GM18520 (cell line): Measurements from ENCODE around the gene EVX2.

Experiments
- ATAC-seq: cut with Tn5 transposase; IDR thresholded peaks from one replicate; pipeline ENCODE4 v1.9.1; 2021; ENCODE audit not compliant: unreplicated experiment

EVX2 gene

DNA sequence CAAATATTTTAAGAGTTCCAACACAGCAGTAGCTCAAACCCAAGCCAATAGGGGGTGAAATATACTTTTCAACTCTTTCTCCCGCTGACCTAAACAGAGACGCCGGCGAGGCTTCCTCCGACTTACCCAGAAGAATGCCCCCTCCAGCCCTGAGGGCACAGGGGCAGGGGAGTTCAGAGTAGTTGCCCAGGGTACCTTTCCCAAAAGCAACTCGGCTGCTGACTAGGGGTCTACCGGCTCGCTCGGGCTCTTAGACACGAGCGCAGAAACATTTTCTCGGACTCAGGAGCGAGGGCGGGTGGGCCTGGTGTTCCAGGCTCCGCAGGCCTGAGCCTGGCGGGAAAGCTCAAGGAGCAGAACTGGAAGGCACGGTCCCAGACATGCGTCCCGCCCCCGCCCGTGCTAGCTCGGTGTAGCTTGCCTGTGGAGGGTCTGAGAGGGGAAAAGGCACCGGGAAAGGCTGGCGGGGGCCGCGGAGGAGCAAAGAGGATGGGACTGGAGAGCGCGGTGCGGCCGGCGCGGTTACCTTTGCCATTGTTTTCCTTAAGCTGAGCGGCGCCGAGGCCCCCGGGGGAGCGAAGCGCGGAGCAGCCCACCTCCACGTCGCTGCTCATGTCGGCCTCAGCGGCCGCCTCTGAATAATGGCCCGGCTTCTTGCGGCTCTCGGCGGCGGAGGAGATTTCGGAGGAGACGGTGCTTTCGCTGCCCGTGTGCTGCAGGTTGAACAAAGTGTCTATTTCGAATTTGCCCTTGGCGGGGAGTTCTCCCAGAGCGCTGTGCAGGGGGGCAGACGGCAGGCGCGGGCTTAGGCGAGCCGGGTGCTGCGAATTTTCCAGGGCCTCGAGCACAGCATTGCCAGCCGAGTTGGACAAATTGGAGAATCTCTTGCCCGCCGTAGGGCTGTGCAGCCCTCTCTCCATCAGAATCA lies 674 bp downstream of the EVX2 start:
- no peak for ATAC-seq

DNA sequence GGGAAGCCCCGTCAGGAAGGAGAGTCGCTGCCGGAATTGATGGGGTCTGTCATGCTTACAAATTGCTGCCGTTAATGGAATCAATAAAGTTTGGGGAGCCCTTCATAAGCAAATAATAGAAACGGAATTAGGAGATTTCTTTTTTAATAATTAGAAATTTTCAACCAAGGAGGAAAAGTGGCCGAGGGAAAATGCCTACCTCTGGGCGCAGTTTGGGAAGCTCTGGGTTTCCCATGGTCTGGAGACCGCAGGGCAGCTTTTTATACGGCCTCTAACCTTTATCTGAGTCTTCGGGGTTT lies 1.3 kb downstream of the EVX2 start:
- ATAC-seq: no peak

DNA sequence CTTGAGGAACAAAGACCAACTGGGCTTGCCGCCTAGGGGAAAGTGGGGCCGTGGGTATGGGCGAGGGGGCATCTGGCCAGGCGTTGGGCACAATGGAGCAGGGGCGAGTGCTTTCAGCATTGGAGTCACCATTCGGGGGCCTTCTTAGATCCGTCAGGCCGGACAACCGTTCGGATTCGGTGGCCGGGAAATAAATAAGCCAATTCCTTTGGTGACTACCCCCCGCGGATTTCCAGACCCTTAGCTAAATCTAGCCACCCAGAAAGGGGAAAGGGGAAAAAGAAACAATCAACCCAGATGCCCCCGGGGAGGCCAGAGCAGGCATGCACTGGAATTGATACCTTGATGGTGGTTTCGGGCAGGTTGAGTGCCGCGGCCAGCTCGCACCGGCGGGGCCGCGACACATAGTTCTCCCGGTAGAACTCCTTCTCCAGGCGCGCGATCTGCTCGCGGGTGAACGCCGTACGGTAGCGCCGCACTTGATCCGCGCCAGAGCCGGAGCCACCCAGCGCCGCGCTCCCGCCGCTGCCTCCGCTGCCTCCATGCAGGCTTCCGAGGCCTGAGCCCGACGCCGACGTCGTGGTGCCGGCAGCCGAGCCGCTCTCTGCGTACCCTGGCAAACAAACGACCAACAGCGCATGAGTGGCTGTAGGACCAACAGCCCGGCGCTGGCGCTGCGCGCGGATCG lies 1.8 kb downstream of the EVX2 start:
- no peak for ATAC-seq

DNA sequence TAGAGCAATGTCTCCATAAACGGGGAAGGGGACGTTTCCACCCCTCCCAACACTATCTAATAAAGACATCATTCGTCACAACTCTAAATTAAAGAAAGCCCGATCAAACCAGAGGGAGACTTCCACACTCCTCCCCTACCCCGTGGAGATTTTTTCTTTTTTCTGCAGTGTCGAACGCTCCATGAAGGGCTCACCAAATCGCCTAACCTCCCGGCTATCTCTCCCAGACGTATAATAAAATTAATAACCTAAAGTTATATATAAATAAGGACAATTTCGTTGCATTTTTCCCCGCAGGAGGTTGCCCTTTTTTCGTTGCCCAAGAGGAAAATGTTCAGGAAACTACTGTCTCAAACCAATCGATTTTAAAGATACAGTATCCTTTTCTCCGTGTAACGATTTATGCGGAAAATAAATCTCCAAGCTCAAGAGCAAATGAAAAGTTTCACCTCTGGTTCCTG lies 2.4 kb downstream of the EVX2 start:
- no peak for ATAC-seq

DNA sequence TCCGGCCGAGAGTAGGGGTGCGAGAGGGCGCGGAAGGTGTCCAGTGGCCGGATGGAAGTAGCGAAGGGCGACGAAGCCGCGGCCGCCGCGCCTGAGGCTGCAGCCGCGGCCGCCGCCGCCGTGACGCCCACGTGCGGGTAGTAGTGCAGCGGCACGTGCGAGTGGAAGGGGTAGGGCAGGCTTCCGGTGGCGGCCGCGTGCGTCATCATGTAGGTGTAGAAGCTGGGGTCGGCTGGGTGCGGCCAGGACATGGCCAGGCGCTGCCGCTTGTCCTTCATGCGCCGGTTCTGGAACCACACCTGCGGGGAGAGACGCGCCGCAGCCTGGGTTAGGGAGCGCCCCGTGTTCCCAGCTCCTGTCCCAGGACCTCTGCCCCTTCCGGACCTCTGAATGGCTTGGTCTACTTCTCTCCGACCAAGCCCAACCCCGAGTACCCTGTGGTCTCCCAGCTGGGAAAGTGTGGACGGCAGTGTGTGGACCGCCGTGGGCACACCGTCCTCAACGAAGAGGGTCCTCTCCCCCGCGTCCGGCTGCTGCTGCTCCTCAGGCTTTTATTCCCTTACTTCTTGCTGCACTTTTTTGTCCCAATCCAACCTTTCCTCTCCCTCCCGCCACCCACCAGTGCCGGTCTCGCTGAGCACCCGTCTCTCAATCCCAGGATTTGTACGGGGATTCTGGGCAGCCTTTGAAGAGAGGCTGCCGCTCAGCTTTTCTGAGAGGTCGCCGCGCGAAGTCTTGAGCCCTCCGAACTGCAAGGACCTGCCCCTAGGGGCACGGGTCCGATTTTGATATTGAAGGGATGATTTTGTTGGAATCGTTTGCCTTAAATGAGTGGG lies 3.0 kb downstream of the EVX2 start:
- ATAC-seq: no peak

DNA sequence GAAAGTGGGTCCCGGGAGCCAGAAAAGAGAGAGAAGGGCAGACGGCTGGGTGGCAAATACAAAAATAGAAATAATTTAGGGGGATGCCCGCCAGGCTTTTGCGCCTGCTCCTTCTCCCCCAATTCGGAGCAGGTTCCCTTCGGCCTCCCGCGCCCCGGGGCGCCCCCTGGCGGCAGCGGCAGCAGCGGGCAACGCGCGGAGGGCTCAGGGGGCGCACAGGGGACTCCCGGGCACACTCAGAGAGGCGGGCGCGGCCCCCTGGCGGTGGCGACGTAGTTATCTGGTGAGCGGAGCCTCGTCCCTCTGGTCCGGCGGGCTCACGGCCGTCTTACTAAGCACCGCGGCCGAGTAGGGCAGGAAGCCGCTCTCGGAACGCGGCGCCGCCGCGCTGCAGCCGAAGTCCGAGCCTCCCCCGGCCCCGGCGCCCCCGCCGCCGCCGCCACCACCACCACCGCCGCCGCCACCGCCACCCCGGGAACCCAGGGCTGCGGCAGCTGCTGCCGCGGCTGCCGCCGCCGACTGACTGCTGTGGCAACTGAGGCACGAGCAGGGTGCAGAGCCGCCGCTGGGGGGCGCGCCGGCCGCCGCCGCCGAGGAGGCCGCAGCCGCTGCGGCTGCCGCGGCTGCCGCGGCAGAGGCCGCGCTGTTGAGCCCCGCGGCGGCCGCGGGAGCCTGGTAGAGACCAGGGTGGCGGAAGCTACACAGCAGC lies 3.8 kb downstream of the EVX2 start:
- ATAC-seq: no peak

DNA sequence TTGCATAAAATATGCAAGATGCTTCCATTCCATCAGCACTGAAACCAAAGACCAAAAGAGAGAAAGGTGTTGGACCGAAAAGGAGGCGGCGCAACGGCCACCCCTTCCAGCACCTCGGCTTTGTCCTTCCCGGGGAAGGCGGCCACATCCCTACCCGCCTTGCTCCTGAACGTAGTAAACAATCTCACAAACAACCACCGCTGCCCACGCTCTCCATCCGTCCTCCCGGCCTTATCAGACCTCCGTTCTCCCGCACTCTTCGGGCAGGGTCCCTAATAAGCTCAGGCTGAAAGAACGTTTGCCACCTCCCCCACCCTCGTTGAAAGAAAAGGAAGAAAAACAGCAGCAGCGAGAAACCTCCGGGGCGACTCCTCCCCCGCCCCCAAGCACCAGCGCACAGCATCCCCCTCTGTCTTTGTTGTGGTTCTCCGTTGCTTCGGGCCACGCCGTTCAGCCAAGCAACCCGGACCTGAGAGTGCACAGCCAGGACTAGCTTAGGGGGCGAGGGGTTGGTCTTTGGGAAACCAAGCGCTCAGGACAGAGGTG lies 4.4 kb downstream of the EVX2 start:
- ATAC-seq: no peak

DNA sequence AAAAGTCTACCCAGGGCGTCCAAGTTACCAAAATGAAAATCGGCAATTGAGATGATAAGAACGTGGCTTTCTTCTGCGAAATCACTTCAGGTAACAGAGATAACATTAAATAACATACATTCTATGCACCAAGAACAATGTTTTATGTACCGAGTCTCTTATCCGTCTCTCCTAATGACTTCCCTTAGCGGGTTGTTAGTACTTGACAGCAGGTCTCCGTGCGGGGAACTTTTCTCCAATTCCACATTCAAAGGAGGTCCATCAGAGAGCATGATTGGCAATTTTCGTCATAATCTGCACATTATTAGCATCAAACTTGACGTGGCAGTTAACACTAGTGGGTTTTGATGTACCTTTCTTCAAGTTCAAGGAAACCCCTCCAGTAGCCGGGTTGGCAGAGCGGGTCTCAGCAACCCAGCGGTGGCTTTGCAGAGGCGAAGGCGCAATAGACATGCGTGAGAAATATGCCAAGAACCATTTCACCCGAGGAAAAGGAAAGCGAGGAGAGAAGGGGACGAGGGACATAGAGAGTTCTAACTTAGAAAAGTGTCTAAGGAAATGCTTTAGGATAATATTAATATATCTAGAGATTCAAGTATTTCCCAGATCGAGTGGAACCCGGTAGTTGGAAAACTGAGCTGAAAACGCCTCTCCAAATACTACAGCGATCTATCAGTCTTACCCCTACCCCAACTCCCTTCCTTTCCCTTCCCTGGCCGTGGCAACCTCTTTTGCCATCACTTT lies 5.0 kb downstream of the EVX2 start:
- ATAC-seq: no peak

DNA sequence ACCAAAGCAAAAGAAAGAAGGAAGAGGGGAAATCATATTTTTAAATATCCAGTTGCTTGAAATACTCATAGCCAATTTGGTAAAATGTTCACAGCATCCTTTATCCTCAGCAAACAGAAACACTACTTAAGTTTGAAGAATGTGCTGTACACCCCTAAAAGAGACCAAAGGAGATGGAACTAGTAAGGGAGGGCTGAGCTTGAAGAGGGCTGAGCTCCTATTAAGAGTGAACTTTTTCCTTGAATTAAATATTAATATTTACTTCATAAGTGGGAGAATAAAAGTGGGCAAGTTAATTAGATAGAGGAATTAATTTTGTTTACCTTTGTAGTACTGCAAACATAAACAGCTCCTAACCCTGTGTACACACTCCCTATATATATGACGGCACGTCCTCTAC lies 7.0 kb downstream of the EVX2 start:
- ATAC-seq: no peak

DNA sequence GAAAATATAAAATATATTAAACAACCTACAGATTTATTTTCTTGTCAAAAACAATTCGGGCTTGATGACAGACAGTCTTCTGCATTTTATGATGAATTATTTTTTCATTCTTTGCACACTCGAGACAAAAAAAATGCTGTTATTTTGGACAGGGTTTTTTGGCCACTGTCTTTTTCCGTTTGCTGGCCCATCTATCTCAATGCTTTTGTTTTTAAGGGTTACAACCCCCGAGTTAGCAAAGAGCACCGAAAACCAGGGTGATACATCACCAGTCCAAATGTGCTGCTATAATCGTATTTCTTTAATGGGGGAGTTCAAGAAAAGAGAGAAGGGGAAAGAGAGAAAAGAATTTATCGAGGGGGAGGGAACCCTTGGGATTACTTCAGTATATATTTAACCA lies 7.7 kb downstream of the EVX2 start:
- ATAC-seq: no peak

DNA sequence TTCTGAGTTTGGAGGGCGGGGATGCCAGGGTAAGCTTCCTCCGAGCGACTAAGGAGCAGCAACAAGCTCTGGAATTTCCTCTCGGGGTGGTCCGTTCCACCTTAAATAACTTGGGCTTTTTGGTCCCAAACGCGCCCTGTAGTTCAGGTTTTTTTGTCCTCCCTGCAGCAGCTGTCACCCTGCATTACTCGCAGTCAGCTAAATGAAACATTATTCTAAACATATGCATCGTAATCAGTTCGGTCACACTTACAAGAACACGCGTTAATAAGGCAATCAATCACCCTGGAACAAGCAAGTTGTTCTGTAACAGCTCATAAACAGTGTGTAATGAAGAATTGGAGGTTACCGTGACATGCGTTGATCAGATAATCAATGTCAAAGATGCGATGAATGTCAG lies 8.3 kb downstream of the EVX2 start:
- no peak for ATAC-seq

DNA sequence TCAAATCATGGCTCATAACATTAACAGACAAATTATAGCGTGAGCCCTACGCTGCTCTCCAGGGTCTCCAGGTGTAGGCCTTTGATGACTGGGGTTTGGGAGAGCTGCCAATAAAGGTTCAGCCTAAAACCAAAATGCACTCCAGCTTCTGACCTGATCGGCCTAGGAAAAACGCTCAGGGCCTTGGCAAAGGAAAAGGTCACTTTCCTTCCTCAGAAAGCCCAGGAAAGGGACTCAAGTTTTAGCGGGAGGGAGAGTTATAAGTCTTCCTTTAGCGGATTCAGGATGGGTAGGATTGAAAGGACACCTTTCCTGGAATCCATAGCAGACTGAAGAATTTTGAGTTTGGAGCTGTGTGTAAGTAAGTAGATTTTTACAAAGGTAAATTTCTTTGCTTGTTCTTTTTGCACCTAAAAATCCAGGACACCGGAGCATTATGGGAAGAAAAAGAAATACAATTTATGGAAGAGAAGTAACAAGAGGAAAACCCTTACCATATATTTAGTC lies 8.8 kb downstream of the EVX2 start:
- no peak for ATAC-seq

DNA sequence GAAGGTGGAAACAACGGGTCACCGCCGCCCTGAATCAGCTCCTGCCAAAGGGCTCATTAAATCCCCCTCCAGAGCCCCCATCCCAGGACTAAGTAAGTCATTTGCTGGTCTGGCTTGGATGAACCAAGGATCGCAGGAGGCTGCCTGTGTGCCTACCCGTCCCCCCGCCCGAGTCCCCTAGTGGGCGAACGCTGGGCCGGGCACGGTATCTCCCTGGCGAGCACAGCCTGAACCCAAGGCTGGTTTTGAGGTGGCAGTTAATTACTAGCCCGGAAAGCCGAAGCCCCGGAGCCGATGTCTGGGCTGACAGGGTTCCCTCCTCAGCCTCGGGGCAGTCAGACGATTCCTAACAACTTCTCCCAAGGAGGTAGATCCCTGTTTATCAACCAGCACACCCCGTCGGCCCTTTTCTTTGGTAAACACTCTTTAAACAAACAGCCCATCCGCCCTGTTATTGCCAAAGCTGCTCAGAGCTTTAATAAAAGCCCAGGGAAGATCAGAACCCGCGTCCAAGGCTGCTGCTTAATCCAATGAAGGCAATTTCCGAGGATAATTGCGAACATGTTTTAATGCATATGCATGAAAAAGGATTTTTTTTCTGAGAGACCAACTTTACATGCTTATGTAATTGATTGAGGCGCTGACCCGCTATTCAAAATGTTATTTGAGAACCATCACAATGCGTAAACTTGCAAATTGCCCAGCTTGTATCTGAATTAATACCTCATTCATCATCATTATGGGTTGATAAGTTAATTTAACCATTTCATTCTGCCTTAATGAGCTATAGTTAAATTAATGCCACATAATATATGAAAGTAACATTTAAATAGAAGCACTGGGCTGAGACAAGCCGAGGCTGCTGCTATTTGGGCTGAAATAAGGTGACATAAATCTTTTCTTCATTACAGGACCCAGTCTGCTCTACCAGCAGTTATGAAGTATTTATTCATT lies 10.5 kb downstream of the EVX2 start:
- no peak for ATAC-seq

DNA sequence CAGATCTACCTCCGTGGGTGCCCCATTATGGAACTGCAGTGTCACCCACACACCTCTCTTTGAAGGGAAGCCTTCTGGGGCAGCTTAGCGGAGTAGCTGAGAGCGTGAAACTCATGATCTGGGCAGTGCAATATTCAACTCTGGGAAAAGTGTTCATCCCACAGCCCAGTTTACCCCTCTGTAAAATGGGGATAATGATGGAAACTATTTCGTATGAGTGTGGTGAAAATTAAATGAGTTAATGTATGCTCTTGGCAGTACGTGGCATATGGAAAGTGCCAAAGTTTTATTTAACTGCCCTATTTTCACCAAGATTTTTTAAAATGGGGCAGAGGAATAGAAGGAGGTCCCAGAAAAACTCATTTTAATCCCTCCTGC lies 11.5 kb downstream of the EVX2 start:
- no peak for ATAC-seq

DNA sequence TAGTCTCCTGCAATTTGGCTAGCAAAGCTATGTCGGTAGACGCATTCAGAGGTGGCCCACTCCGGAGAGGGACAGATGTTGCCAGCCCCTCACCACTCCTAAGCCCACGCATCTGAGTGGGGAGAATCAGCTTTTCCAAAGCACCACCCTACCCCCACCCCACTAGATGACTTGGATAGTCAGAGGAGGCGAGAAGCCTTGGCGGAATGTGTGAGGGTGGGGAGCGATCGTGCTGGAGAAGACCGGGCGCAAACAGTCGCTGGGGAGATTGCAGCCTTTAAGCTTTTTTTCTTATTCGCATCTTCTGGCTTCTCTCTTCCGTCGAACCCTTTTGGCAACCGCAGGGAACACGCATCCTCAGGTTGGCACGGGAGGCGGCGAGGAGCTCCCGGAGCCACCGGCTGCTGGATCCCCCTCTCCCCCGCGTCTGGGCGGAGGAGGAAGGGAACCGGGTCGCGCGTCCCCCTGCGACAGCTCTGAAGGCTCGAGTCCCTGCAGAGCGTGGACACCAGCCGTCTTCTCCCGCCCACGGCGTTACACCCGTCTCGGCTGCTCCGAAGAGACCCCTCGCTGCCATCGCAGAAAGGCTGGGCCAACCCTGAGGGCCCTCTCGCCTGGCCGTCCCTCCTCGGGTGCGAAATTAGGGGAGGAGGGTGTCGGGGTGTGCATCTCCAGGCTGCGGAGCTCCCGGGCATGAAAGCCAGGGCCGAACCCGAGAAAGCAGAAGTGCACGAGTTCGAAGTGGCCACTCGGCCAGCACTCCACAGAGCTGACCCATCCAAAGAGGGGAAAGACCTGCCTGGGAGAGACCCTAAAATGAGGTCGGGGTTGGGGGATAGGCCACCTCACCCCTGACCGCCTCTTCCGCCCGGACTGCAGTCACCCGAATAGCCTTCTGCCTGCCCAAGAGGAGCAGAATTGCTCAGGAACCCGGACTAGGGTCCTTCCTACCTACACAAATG lies 12.2 kb downstream of the EVX2 start:
- ATAC-seq: no peak

DNA sequence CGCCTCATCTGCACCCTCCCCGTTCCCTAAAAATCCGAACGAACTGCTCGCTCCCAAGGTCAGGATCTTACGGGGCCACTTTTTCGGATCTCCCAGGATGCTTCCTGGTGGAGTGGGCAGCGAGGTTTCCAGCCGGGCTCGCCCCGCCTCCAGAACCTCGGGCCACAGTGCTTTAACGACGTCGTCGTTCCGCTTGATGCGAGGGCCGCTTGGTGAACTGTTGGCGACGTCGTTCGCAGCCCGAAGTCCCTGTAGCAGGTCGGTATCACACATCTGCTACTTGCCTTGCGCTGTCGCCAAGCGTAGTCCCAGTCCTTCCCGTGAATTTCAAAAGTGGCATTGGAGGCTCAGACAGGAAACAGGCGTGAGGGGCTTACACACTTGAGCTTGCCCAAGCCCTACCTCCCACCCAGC lies 15.3 kb downstream of the EVX2 start:
- ATAC-seq: no peak

DNA sequence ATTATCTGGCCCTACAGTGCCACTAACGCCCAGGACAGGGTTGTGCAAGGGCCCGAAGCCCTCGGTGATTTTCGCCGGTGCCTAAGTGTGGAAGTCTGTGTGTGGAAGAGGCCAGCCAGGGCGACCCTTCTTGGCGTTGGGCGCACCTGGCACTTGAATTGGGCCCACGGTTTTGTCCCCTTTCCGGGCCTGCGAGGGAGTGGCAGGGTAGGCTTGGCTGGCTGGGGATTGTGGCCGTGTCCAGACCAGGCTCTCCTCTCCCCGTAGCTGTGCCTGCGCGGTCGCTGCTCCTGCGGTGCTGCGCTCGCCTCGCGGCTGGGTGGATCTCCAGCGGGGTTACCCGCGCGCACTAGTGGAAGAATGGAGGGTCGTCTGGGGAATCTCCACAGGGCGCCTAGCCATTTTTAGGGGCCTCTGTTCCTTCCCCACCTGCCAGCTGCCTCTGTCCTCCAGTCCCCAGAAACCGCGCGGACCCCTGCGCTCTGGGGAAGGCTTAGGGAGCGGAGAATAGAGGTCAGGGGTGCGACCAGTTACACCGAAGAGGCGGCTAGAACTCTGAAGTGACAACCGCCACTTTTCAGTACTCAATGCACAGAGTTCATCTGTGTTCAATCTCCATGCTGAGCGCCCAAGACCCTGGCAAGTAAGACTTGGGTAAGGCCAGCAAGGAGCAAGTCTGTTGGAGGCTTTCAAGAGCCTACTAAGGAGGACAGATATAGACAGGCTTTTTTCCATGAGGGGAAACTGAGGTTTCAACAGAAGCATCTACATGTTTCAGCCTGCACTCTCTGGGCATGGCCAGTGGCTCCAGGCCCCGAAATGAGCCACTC lies 16.0 kb downstream of the EVX2 start:
- no peak for ATAC-seq
